GM10248 (cell line): ENCODE measurements around the gene GPHA2.

Experiments
- CTCF ChIA-PET: fragments of 300-600 bp; sonication (Branson Sonifier 250); formaldehyde crosslinking; extraction: SDS; loops from one replicate; lab custom pipeline; 2021; ENCODE audit warnings: antibody characterized with exemption; lab: Yijun Ruan, JAX
- POLR2A ChIA-PET: fragments of 350-650 bp; sonication (Branson Sonifier 250); formaldehyde crosslinking; extraction: SDS; loops from one replicate; lab custom pipeline; 2020; ENCODE audit warnings: antibody characterized with exemption; lab: Yijun Ruan, JAX
- DNase-seq: peaks from one replicate; pipeline ENCODE4 v3.0.0; 2012; ENCODE audit errors: extremely low spot score
- CTCF ChIP-seq: IDR thresholded peaks from 2 replicates; pipeline ENCODE4 v1.5.1; 2012; ENCODE audit warnings: mild to moderate bottlenecking, low read depth; ENCODE audit errors: extremely low read depth, missing control alignments, control extremely low read depth

GPHA2 gene

GRCh38 chr11:64925536-64926436 is 9.9 kb downstream of the GPHA2 start:
- DNase-seq, result no peak
- no peak for TF ChIP-seq CTCF
- POLR2A ChIA-PET, result no interaction called here

GRCh38 chr11:64924910-64925284 is 10.8 kb downstream of the GPHA2 start:
- DNase-seq, result peak; percentile 53
- ChIA-PET CTCF (interaction anchor here (0.7 to 1.7 kb wide), 4 partner anchors 72 to 101 kb away, joined by 3 to 5 read pairs (median 4); partner anchors contain the start of genes ARL2 and BATF2), POLR2A (interaction anchor here (0.6 to 1.1 kb wide), 2 partner anchors 47 to 574 kb away, joined by 3 to 4 read pairs; partner anchors contain the start of genes EHD1 and MALAT1)
- no peak for TF ChIP-seq CTCF

More at GRCh38 chr11:64925536-64926436, 9.9 kb downstream of the GPHA2 start:
- CTCF ChIA-PET, result interaction anchor here (0.9 to 1.4 kb wide), 5 partner anchors 7 to 89 kb away, joined by 3 to 5 read pairs (median 4); partner anchors contain the start of genes ARL2 and BATF2

GRCh38 chr11:64923944-64924909 is 11.5 kb downstream of the GPHA2 start, which contains the start of gene PPP2R5B:
PPP2R5B (plus strand) TSS chr11:64924689; CDS start chr11:64925735, 1,046 bp downstream.
- ChIA-PET POLR2A (interaction anchor here (0.6 to 1.1 kb wide), 2 partner anchors 46 to 575 kb away, joined by 3 to 4 read pairs; partner anchors contain the start of genes EHD1 and MALAT1), CTCF (interaction anchor here (0.7 to 1.7 kb wide), 5 partner anchors 76 to 189 kb away, joined by 3 to 5 read pairs (median 4); partner anchors contain the start of gene ARL2)
- peak; percentile 97 for DNase-seq
- no peak for TF ChIP-seq CTCF

GRCh38 chr11:64923151-64923661 is 12.5 kb downstream of the GPHA2 start:
- ChIA-PET POLR2A (no interaction called here), CTCF (interaction anchor here (1.6 to 1.7 kb wide), 2 partner anchors 75 to 89 kb away, joined by 4 to 5 read pairs; no protein-coding TSS in a partner anchor)
- DNase-seq, result no peak
- TF ChIP-seq CTCF, result no peak

- no peak for TF ChIP-seq CTCF
- ChIA-PET POLR2A (no interaction called here), CTCF (interaction anchor here (1.6 kb wide), 1 partner anchor 34 kb away, joined by 5 read pairs; no protein-coding TSS in a partner anchor)
- no peak for DNase-seq
These were observed 14.3 kb downstream of the GPHA2 start for GRCh38 chr11:64921384-64921783.

GRCh38 chr11:64920124-64920523 is 15.6 kb downstream of the GPHA2 start:
- ChIA-PET CTCF (interaction anchor here (1.6 kb wide), 1 partner anchor 33 kb away, joined by 5 read pairs; no protein-coding TSS in a partner anchor), POLR2A (no interaction called here)
- TF ChIP-seq CTCF, result no peak
- DNase-seq, result no peak
